Activated CD4-positive, CD25-positive, alpha-beta regulatory T cell treated with anti-CD3 and anti-CD28 coated beads, Interleukin-2, amount 50 U/mL, for 72 hours (primary cell): ENCODE data around the gene STAP1.
"Not testable (repeated sequence)": the region's sequence is repeated elsewhere in the genome, so short reads cannot be mapped to it uniquely, and the experiment has no call there.

Experiments used
- DNase-seq: peaks from one replicate; pipeline ENCODE4 v3.0.0; 2021

STAP1 gene

GRCh38 chr4:67632492-67632891, 74.0 kb downstream of the STAP1 start:
- no peak for DNase-seq

GRCh38 chr4:67634741-67635140, 76.2 kb downstream of the STAP1 start:
- no peak for DNase-seq

- no peak for DNase-seq
Observed at GRCh38 chr4:67635331-67635730, 76.8 kb downstream of the STAP1 start.

- not testable (repeated sequence) for DNase-seq
Observed at GRCh38 chr4:67636978-67637377, 78.5 kb downstream of the STAP1 start.

- DNase-seq, result no peak
Observed at GRCh38 chr4:67638136-67638535, 79.6 kb downstream of the STAP1 start.

- DNase-seq, result no peak
Observed at GRCh38 chr4:67651536-67651935, 93.0 kb downstream of the STAP1 start.
